ENCODE results near the gene KCNN4. TPM values are rescaled to one million over a fixed set of nuclear protein-coding genes. Genes with fewer than 3 reads are reported as not detected.

KCNN4 gene
- total and polyA plus RNA-seq, 4 donors = 0.14 to 30.3 (median 0.51) TPM

- no peak overlapping the region for H3K9ac ChIP-seq (ENCODE audit: low read depth in 1 of 2, low read length in 2 of 2)
- H3K4me1 ChIP-seq (ENCODE audit: control insufficient read depth in 4 of 4, insufficient read depth in 4 of 4, low read length in 3 of 4) = peaks cover 5 to 8% (median 6%) of the 10 kb centered on the region in 4 donors
- TF ChIP-seq RAD21 (IDR thresholded peaks at IDR 0.05) = peak in 1 of 2 donors; percentile 15
- peak; percentile 49 for TF ChIP-seq CTCF (IDR thresholded peaks at IDR 0.05; ENCODE audit: low read depth, low read length, missing input control)
- no peak for TF ChIP-seq ZBTB33 (IDR thresholded peaks at IDR 0.05)
- H3K9me3 ChIP-seq (ENCODE audit: control insufficient read depth in 4 of 4, low read length in 3 of 4) = no peaks in the 10 kb centered on the region
- no peak overlapping the region for H3K27ac ChIP-seq (ENCODE audit: low read depth in 1 of 2, low read length in 2 of 2)
- peak overlapping the region in 1 of 3 donors; percentile 21 for H3K4me3 ChIP-seq (ENCODE audit: low read depth in 1 of 3, low read length in 3 of 3)
- peak; percentile 95 for DNase-seq (ENCODE audit: low spot score)
- 17% methylated on average over 63 of the region's 63 CpGs for WGBS
- H3K36me3 ChIP-seq (ENCODE audit: control insufficient read depth in 4 of 4, insufficient read depth in 3 of 4, low read depth in 1 of 4, low read length in 3 of 4) = no peaks in the 10 kb centered on the region
- H3K27me3 ChIP-seq (ENCODE audit: control insufficient read depth in 4 of 4, insufficient read depth in 4 of 4, low read length in 3 of 4) = peaks cover 0 to 4% (median 0%) of the 10 kb centered on the region in 4 donors
These were observed 6.5 kb downstream of the KCNN4 start for GRCh38 chr19:43774103-43774939.

DNA sequence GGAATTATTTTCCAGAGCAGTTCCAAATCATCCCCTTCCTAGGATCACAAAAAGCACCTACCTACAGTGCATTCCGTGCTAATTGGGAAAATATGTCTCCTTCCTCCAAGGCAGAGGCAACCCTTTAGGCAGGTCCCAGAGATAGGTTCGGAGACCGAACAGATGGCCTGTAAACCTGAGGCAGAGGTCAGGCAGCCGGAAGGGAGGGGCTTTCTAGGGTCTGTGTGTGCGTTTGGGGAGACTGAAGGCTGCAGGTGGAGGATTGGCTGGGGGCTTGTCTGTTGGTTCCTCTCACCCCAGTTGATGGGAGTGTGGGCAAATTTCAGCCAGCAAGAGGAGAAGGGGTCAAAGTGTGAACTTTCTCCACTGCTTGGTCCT is 7.1 kb downstream of the KCNN4 start:
- no peak overlapping the region for H3K9ac ChIP-seq (ENCODE audit: low read depth in 1 of 2, low read length in 2 of 2)

More for the DNA sequence above, 7.1 kb downstream of the KCNN4 start:
- TF ChIP-seq FOXA1 (IDR thresholded peaks at IDR 0.05) (no peak), SP1 (IDR thresholded peaks at IDR 0.05) (no peak), NR2F2 (IDR thresholded peaks at IDR 0.05) (no peak), RAD21 (IDR thresholded peaks at IDR 0.05) (no peak), CTCF (IDR thresholded peaks at IDR 0.05; ENCODE audit: low read depth, low read length, missing input control) (no peak), FOXA2 (IDR thresholded peaks at IDR 0.05) (no peak), HNF4A (conservative IDR thresholded peaks at IDR 0.05) (no peak), HNF4G (IDR thresholded peaks at IDR 0.05) (no peak), ZBTB33 (IDR thresholded peaks at IDR 0.05) (no peak), YY1 (IDR thresholded peaks at IDR 0.05) (no peak), JUND (IDR thresholded peaks at IDR 0.05) (no peak), EGR1 (IDR thresholded peaks at IDR 0.05; ENCODE audit: low read depth in 2 of 2) (no peak), TAF1 (conservative IDR thresholded peaks at IDR 0.05) (no peak), RXRA (IDR thresholded peaks at IDR 0.05) (no peak)
- TF ChIP-seq, protein P1, sequence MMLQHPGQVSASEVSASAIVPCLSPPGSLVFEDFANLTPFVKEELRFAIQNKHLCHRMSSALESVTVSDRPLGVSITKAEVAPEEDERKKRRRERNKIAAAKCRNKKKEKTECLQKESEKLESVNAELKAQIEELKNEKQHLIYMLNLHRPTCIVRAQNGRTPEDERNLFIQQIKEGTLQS (IDR thresholded peaks at IDR 0.05) = no peak
- TF ChIP-seq, protein P2, sequence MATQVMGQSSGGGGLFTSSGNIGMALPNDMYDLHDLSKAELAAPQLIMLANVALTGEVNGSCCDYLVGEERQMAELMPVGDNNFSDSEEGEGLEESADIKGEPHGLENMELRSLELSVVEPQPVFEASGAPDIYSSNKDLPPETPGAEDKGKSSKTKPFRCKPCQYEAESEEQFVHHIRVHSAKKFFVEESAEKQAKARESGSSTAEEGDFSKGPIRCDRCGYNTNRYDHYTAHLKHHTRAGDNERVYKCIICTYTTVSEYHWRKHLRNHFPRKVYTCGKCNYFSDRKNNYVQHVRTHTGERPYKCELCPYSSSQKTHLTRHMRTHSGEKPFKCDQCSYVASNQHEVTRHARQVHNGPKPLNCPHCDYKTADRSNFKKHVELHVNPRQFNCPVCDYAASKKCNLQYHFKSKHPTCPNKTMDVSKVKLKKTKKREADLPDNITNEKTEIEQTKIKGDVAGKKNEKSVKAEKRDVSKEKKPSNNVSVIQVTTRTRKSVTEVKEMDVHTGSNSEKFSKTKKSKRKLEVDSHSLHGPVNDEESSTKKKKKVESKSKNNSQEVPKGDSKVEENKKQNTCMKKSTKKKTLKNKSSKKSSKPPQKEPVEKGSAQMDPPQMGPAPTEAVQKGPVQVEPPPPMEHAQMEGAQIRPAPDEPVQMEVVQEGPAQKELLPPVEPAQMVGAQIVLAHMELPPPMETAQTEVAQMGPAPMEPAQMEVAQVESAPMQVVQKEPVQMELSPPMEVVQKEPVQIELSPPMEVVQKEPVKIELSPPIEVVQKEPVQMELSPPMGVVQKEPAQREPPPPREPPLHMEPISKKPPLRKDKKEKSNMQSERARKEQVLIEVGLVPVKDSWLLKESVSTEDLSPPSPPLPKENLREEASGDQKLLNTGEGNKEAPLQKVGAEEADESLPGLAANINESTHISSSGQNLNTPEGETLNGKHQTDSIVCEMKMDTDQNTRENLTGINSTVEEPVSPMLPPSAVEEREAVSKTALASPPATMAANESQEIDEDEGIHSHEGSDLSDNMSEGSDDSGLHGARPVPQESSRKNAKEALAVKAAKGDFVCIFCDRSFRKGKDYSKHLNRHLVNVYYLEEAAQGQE (IDR thresholded peaks at IDR 0.05) = no peak
- TF ChIP-seq, protein P3, sequence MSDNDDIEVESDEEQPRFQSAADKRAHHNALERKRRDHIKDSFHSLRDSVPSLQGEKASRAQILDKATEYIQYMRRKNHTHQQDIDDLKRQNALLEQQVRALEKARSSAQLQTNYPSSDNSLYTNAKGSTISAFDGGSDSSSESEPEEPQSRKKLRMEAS (IDR thresholded peaks at IDR 0.05) = no peak
- WGBS = 47% methylated on average over 5 of the region's 5 CpGs
- H3K4me3 ChIP-seq (ENCODE audit: low read depth in 1 of 3, low read length in 3 of 3) = no peak overlapping the region
- peaks cover 0 to 4% (median 0%) of the 10 kb centered on the region in 4 donors for H3K27me3 ChIP-seq (ENCODE audit: control insufficient read depth in 4 of 4, insufficient read depth in 4 of 4, low read length in 3 of 4)
- H3K27ac ChIP-seq (ENCODE audit: low read depth in 1 of 2, low read length in 2 of 2) = no peak overlapping the region
- DNase-seq (ENCODE audit: low spot score) = no peak
- no peaks in the 10 kb centered on the region for H3K9me3 ChIP-seq (ENCODE audit: control insufficient read depth in 4 of 4, low read length in 3 of 4)
- no peaks in the 10 kb centered on the region for H3K36me3 ChIP-seq (ENCODE audit: control insufficient read depth in 4 of 4, insufficient read depth in 3 of 4, low read depth in 1 of 4, low read length in 3 of 4)
- H3K4me1 ChIP-seq (ENCODE audit: control insufficient read depth in 4 of 4, insufficient read depth in 4 of 4, low read length in 3 of 4) = peaks cover 5 to 8% (median 6%) of the 10 kb centered on the region in 4 donors

Measured in liver (tissue), 9 donors.